HEK293 (cell line): Measurements from ENCODE around the gene SCGB1D2.

Experiments used
- CTCF ChIA-PET: fragments of 350-600 bp; formaldehyde crosslinking; extraction: SDS; loops from one replicate; lab custom pipeline; 2021; ENCODE audit warnings: antibody characterized with exemption; lab: Yijun Ruan, JAX
- POLR2A ChIA-PET: fragments of 300-600 bp; formaldehyde crosslinking; extraction: SDS; loops from one replicate; lab custom pipeline; 2020; ENCODE audit warnings: antibody characterized with exemption, inconsistent platforms; lab: Yijun Ruan, JAX
- H3K27ac ChIP-seq: fragments of 200-500 bp; sonication (Bioruptor generic); 2 replicates; pipeline ENCODE4 v1.5.1; 2014; ENCODE audit warnings: low read depth, low read length, control low read depth, inconsistent platforms; ENCODE audit errors: extremely low read depth
- H3K36me3 ChIP-seq, 2 experiments: fragments of 200-500 bp in 1 of 2; sonication (Bioruptor generic) in 1 of 2; 1 replicate in 1 of 2; 2 replicates in 1 of 2; pipeline ENCODE4 v1.5.1; 2014 to 2017; ENCODE audit warnings: inconsistent platforms in 2 of 2, low read length in 2 of 2; ENCODE audit not compliant: control insufficient read depth in 2 of 2, insufficient read depth in 1 of 2
- H3K4me1 ChIP-seq: fragments of 200-500 bp; sonication (Bioruptor generic); 2 replicates; pipeline ENCODE4 v1.5.1; 2014; ENCODE audit warnings: mild to moderate bottlenecking, low read length, inconsistent platforms; ENCODE audit not compliant: control insufficient read depth, insufficient read depth
- H3K4me3 ChIP-seq: 2 replicates; pipeline ENCODE4 v1.5.1; 2011; ENCODE audit warnings: low read depth, mild to moderate bottlenecking, control low read depth, low read length, moderate library complexity
- H3K9me3 ChIP-seq: fragments of 200-500 bp; sonication (Bioruptor generic); 2 replicates; pipeline ENCODE4 v1.5.1; 2014; ENCODE audit warnings: low read depth, low read length, inconsistent platforms; ENCODE audit not compliant: control insufficient read depth, insufficient read depth
- EGR2 ChIP-seq: fragments of 450-650 bp; formaldehyde crosslinking; IDR thresholded peaks from 2 replicates; pipeline ENCODE4 v1.5.1; 2016; ENCODE audit warnings: low read depth, missing biosample characterization, missing genetic modification characterization
- GLI2 ChIP-seq: fragments of 450-650 bp; formaldehyde crosslinking; IDR thresholded peaks from 2 replicates; pipeline ENCODE4; 2017; ENCODE audit warnings: missing biosample characterization, missing genetic modification characterization, low read depth, borderline replicate concordance
- KLF10 ChIP-seq: fragments of 450-650 bp; IDR thresholded peaks from 2 replicates; pipeline ENCODE4 v1.5.1; 2018; ENCODE audit warnings: missing biosample characterization, mild to moderate bottlenecking, missing genetic modification characterization
- KLF7 ChIP-seq: fragments of 450-650 bp; formaldehyde crosslinking; IDR thresholded peaks from 2 replicates; pipeline ENCODE4 v1.5.1; 2016; ENCODE audit warnings: missing biosample characterization, missing genetic modification characterization, borderline replicate concordance
- MEIS1 ChIP-seq: sonication (generic); formaldehyde crosslinking; IDR thresholded peaks from 2 replicates; pipeline ENCODE4 v1.8.1; 2022; ENCODE audit warnings: missing genetic modification reagents, mild to moderate bottlenecking, borderline replicate concordance
- MYNN ChIP-seq: fragments of 450-650 bp; formaldehyde crosslinking; IDR thresholded peaks from 2 replicates; pipeline ENCODE4 v1.5.1; 2016; ENCODE audit warnings: missing biosample characterization, missing genetic modification characterization, borderline replicate concordance
- OSR2 ChIP-seq: fragments of 450-650 bp; formaldehyde crosslinking; IDR thresholded peaks from 2 replicates; pipeline ENCODE4 v1.5.1; 2016; ENCODE audit warnings: missing biosample characterization, missing genetic modification characterization
- ZNF146 ChIP-seq: fragments of 450-650 bp; formaldehyde crosslinking; IDR thresholded peaks from 2 replicates; pipeline ENCODE4 v1.5.1; 2016; ENCODE audit warnings: missing biosample characterization, missing genetic modification characterization
- ZNF19 ChIP-seq: fragments of 450-650 bp; formaldehyde crosslinking; IDR thresholded peaks from 2 replicates; pipeline ENCODE4; 2016; ENCODE audit warnings: missing biosample characterization, missing genetic modification characterization, low read depth
- ZNF2 ChIP-seq: fragments of 450-650 bp; formaldehyde crosslinking; IDR thresholded peaks from 2 replicates; pipeline ENCODE4 v1.5.1; 2016; ENCODE audit warnings: missing biosample characterization, missing genetic modification characterization
- ZNF23 ChIP-seq: fragments of 450-650 bp; formaldehyde crosslinking; IDR thresholded peaks from 2 replicates; pipeline ENCODE4 v1.5.1; 2016; ENCODE audit warnings: missing biosample characterization, missing genetic modification characterization, borderline replicate concordance
- ZNF335 ChIP-seq: fragments of 450-650 bp; formaldehyde crosslinking; conservative IDR thresholded peaks from 2 replicates; pipeline ENCODE4 v1.5.1; 2016; ENCODE audit warnings: missing biosample characterization, missing genetic modification characterization
- ZNF350 ChIP-seq: fragments of 450-650 bp; formaldehyde crosslinking; IDR thresholded peaks from 2 replicates; pipeline ENCODE4 v1.5.0; 2017; ENCODE audit warnings: missing biosample characterization, mild to moderate bottlenecking, missing genetic modification characterization
- ZNF510 ChIP-seq: fragments of 450-650 bp; formaldehyde crosslinking; IDR thresholded peaks from 2 replicates; pipeline ENCODE4 v1.5.1; 2018; ENCODE audit warnings: mild to moderate bottlenecking, missing genetic modification characterization, missing biosample characterization; ENCODE audit not compliant: insufficient replicate concordance
- ZNF513 ChIP-seq: fragments of 450-650 bp; IDR thresholded peaks from 2 replicates; pipeline ENCODE4 v1.5.1; 2018; ENCODE audit warnings: missing biosample characterization, missing genetic modification characterization
- ZNF596 ChIP-seq: fragments of 450-650 bp; IDR thresholded peaks from 2 replicates; pipeline ENCODE4 v1.5.0; 2018; ENCODE audit warnings: missing biosample characterization, mild to moderate bottlenecking, missing genetic modification characterization, moderate library complexity
- ZNF701 ChIP-seq: fragments of 450-650 bp; formaldehyde crosslinking; IDR thresholded peaks from 2 replicates; pipeline ENCODE4 v1.5.1; 2016; ENCODE audit warnings: missing biosample characterization, missing genetic modification characterization
- ZNF707 ChIP-seq: fragments of 450-650 bp; formaldehyde crosslinking; IDR thresholded peaks from 2 replicates; pipeline ENCODE4 v1.5.1; 2016; ENCODE audit warnings: missing biosample characterization, missing genetic modification characterization
- ZNF747 ChIP-seq: fragments of 450-650 bp; formaldehyde crosslinking; IDR thresholded peaks from 2 replicates; pipeline ENCODE4 v1.5.1; 2016; ENCODE audit warnings: missing biosample characterization, missing genetic modification characterization
- ZNF776 ChIP-seq: fragments of 450-650 bp; formaldehyde crosslinking; IDR thresholded peaks from 2 replicates; pipeline ENCODE4 v1.5.0; 2017; ENCODE audit warnings: missing biosample characterization, missing genetic modification characterization, borderline replicate concordance
- ZSCAN18 ChIP-seq: fragments of 450-650 bp; formaldehyde crosslinking; IDR thresholded peaks from 2 replicates; pipeline ENCODE4 v1.5.1; 2016; ENCODE audit warnings: missing biosample characterization, missing genetic modification characterization
- ZSCAN30 ChIP-seq: fragments of 450-650 bp; IDR thresholded peaks from 2 replicates; pipeline ENCODE4 v1.5.1; 2018; ENCODE audit warnings: missing biosample characterization, mild to moderate bottlenecking, missing genetic modification characterization, moderate library complexity

Gene SCGB1D2

GRCh38 chr11:62260261-62260953 is 18.4 kb downstream of the SCGB1D2 start:
- ChIA-PET POLR2A (no interaction called here), CTCF (interaction anchor here (0.7 to 1.0 kb wide), 2 partner anchors 93 to 152 kb away, joined by 3 to 4 read pairs; no protein-coding TSS in a partner anchor)
- H3K4me1 ChIP-seq, result no peaks in the 10 kb centered on the region
- TF ChIP-seq ZNF23 (tag by site-specific recombination), result no peak
- TF ChIP-seq ZNF2 (tag by site-specific recombination), result no peak
- no peak for TF ChIP-seq KLF7 (tag by site-specific recombination)
- TF ChIP-seq ZNF350 (tag by site-specific recombination), result no peak
- no peak for TF ChIP-seq ZNF776 (tag by site-specific recombination)
- no peak for TF ChIP-seq ZNF335 (tag by site-specific recombination)
- TF ChIP-seq KLF10, result no peak
- no peak for TF ChIP-seq GLI2
- TF ChIP-seq ZNF701 (tag by site-specific recombination), result no peak
- TF ChIP-seq ZNF146, result no peak
- no peak for TF ChIP-seq ZNF19 (tag by site-specific recombination)
- TF ChIP-seq EGR2 (tag by site-specific recombination), result no peak
- TF ChIP-seq ZNF510, result no peak
- no peak for TF ChIP-seq ZNF513 (tag by site-specific recombination)
- no peak for TF ChIP-seq ZNF707 (tag by site-specific recombination)
- no peak for TF ChIP-seq MYNN
- no peak for TF ChIP-seq OSR2 (tag by site-specific recombination)
- TF ChIP-seq ZNF747 (tag by site-specific recombination), result no peak
- no peak for TF ChIP-seq ZSCAN30 (tag by site-specific recombination)
- no peaks in the 10 kb centered on the region for H3K9me3 ChIP-seq
- H3K27ac ChIP-seq, result no peak overlapping the region
- no peak overlapping the region for H3K4me3 ChIP-seq
- no peaks in the 10 kb centered on the region for H3K36me3 ChIP-seq

GRCh38 chr11:62264004-62264403 is 22.0 kb downstream of the SCGB1D2 start:
- no peak overlapping the region for H3K27ac ChIP-seq
- ChIA-PET POLR2A (no interaction called here), CTCF (no interaction called here)
- TF ChIP-seq MEIS1 (CRISPR knock-in tag) (no peak), ZSCAN18 (tag by site-specific recombination) (no peak), ZNF596 (tag by site-specific recombination) (no peak)
- no peaks in the 10 kb centered on the region for H3K9me3 ChIP-seq
- H3K4me1 ChIP-seq, result no peaks in the 10 kb centered on the region
- H3K4me3 ChIP-seq, result no peak overlapping the region
- H3K36me3 ChIP-seq, result no peaks in the 10 kb centered on the region
